GM18517 (cell line): ENCODE measurements around the gene FRMD6.
"Not testable (repeated sequence)": the region's sequence is repeated elsewhere in the genome, so short reads cannot be mapped to it uniquely, and the experiment has no call there.

Experiments used
- ATAC-seq: cut with Tn5 transposase; IDR thresholded peaks from one replicate; pipeline ENCODE4 v1.9.1; 2021; ENCODE audit warnings: mild to moderate bottlenecking, moderate library complexity; ENCODE audit not compliant: unreplicated experiment

Gene FRMD6

DNA sequence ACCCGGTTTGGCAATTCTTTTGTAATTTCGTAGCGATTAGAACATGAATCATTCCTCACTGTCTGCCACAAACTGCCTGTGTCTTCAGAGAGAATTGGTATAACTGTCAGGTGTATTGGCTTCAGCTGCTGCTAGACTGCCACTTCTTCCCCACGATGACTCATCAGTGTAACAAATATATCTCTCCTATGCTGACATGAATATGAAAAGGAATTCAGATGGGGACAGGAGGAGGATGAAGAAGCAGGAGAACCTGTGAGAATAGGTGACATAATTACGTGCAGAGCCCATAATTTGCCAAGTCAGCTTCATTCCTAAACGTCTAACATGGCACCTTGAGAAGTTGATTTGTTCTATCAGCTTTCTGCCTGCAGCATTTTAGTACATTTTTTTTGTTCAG is 64.9 kb downstream of the FRMD6 start:
- no peak for ATAC-seq

DNA sequence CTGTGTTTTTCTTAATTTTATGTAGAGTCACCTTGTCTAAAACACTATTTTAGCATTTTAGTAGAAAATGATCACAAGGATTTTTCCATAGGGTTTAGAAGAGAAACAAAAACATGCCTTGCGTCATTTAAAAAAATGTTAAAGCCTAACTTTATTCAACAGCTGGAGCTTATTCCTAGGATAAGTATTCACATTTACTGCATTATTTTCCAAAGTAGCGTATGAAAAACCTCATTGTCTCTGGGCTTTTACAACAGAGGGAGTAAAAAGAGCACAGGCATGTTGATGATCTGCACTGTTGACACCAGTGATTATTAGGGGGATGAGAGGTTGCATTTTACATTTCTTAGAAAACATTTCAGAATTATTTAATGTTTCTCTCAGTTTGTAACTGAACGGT is 66.1 kb downstream of the FRMD6 start:
- ATAC-seq = no peak

DNA sequence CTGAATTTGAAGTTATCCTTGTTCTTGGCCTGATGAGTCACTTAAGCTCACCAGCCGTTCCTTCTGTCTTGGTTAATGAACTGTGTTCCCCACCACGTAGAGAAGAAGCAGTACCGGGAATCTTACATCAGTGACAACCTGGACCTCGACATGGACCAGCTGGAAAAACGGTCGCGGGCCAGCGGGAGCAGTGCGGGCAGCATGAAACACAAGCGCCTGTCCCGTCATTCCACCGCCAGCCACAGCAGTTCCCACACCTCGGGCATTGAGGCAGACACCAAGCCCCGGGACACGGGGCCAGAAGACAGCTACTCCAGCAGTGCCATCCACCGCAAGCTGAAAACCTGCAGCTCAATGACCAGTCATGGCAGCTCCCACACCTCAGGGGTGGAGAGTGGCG is 68.2 kb downstream of the FRMD6 start:
- no peak for ATAC-seq

DNA sequence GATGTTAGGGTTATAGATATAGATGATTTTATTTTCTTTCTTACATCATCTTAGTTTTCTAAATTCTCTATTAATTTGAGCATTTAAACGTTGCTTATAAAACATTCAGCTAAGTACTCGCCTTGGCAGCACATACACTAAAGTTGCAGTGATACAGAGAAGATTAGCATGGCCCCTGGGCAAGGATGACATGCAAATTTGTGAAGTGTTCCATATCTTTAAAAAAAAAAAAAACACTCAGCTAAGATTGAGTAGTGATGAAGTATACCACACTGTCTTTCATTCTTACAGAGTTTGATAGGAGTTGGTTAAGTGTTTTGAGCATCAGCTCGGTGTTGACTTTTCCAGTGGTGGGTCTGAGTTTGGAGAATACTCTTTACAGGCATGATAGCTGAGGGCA is 72.3 kb downstream of the FRMD6 start:
- ATAC-seq = no peak

DNA sequence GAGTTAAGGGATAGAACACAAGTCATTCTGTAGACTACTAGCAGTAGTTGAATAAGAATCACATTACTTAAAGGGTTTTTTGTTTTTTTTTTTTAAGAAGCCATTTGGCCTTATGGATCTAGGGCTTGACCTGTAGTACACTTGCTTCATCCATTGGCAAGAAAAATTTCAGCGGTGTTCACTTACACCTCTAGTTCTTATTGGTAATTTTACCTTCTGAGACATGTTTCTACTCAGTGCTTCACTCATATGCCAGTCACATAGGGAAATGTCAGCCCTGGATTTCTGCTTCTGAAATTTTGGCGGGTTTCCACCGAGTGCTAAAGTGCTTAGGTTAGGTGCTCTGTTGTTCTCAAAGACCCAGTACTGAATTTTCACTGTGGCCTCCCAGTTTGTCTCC is 72.9 kb downstream of the FRMD6 start:
- ATAC-seq = no peak

DNA sequence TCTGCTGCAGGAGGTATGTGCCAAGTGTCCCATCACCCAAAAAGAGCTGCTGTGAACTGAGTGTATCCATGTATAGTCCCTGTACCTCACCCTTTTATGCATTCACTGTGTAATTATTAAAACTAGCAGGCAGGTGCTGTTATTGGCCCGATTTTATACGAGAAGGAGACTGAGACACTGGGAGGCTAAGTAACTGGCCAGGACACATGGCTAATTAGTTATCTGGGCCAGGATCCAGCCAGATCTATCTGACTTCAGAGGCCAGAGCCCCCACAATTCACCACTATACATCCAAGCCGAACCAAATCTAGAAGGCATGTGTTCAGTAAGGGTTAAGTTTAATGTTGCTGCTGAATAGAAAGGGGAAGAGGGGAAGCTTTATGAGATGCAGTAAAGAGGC is 73.4 kb downstream of the FRMD6 start:
- no peak for ATAC-seq

DNA sequence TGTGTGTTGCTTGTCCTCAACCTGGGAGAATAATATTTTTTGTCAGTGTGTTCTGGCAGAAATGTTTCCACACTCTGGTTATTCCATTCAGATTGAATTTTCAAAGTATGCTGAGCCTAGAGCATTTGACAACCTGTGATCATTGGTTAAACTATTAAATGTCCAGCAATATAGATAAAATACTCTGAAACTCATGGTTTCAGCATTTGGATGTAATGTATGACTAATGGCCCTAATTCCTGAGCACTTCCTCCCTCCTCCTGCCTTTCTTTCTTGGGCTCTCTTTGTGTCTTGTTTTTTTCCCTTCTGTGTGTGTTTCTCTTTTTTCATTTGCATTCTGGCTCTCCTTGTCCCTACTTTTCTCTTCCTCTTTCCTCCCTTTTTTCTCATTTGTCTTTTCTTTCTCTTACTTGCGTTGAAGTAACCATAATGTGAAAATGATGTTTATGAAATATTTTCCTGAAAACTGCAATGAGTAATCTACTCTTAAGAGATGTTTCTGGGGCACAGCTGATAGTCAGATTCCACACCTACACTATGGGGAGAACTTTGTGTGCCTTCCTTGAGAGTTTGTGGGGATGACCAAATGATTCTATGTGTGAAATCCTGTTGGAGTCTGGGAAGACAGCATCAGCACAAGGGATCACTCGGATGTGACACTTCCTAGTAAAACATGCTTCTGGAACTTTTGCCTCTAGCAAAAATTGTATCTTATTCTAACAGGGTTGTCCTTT is 74.6 kb downstream of the FRMD6 start:
- no peak for ATAC-seq

DNA sequence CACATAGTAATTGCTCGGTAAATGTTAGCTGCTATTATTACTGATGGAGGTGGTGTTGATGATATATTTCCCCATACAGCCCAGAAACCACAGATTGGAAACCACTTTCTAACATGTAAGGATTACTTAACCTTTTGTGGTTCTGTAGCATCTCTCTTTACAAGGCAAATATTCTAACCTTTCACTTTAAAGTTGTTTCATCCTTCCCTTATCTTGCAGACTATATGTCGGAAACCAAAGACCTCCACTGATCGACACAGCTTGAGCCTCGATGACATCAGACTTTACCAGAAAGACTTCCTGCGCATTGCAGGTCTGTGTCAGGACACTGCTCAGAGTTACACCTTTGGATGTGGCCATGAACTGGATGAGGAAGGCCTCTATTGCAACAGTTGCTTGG is 75.8 kb downstream of the FRMD6 start:
- ATAC-seq = no peak

DNA sequence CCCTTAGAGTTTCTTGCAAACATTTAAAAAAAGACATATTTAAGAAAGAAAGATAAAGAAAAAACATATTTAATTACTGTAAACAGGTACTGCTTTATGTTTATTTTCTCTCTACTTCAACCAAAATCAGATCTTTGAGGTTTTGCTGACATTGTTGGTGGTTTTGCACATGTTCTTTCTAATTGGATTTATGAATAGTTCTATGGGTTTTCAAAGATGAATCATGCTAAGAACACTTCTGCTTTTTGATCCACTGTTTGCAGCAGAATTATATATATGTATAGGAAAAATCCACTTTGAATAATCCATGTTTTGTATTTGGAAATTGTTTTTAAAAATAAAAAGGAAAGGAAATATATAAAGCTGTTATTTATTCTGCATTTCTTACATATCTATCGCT is 78.4 kb downstream of the FRMD6 start:
- ATAC-seq = no peak

DNA sequence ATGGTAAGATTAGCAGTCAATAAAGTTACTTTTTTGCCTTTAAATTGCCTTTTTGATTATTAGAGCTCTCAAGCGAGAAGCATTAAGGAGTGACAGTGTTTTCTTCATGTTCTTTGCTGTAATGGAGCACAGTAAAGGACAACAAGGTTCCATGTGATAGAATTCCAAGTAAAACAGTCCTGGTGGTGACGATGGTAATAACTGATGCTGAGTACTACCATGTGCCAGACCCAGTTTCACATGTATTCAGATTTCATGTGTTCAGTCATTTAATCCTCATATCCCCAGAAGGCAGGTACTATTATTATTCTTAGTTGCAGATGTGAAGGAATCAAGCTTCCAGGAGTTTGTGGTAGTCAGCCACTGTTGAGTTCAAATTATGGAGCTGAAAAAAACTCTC is 79.0 kb downstream of the FRMD6 start:
- ATAC-seq = no peak

DNA sequence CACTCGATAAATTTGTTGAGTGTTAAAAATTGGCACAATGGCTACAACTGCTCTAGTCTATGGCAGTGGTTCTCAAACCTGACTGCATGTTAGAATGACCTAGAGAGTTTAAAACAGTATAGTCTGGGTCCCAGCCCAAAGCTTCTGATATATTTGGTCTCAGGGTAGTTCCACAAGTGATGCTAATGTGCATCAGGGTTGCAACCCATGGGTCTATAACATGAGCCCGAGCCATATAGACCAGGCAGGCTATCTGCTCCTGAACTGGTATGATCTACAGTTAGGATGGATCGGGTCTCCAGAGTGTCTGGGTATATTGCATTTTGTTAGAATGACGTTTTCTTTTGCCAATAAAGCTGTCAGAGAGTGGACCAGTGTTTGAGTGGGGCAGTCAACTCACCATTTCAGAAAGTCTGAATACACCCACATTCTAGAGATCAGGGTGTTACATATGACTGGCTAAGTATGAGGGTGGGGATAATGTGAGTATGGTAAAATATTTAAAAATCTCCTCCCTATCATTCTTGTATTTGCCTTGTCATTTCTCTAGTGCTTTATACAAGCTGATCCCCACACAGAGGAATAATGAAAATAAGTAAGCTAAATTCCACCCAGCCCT is 80.9 kb downstream of the FRMD6 start:
- ATAC-seq = no peak

DNA sequence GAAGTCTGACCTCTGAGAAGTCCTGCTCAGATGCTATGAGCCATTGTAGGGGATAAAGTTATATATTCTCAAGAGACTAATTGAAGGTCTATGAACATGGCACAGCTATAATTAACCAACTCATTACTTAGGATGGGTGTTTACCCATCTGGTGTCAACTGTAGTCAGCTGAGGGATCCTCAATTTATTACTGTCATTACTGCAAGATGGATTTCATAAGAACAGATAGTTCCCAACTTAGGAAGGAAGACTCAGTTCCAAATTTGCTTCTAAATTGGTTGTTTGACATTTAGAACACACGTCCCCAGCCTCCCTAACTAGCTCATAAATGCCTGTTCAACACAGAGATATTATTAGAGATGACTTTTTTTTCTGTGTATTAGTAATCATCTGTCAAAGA is 81.4 kb downstream of the FRMD6 start:
- no peak for ATAC-seq

DNA sequence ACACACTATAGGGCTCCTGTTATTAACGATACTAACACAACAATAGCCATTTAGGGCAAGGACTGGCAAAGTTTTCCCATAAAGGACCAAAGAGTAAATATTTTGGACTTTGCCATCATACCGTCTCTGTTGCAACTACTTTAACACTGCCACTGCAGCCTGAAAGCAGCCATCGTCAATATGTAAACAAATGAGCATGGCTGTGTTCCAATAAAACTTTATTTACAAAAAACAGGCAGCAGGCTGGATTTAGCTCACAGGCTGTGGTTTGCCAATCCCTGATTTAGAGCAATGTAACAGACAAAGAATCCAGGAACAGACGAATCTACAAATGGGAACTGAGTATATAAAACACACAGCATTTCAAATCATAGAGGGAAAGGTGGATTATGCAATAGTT is 84.1 kb downstream of the FRMD6 start:
- ATAC-seq = no peak

DNA sequence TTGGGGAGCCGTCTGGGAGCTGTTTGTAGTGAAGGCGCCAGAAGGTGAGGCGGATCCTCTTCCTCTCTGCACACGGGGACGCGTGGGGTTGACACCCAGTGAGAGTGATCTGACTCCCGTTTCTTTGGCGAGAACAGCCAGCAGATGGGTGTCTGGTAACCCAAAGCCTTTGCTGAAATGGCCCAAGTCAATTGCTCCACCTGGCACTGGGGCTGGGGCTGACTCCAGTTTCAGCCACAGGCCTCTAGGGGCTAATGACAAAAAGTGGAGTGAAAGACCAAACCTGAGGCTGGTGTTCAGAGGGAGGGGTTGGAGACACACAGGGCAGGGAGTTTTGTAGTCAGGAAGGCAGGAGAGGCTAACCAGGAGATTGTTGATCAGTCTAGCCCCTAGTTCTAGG is 87.0 kb downstream of the FRMD6 start:
- ATAC-seq = no peak

DNA sequence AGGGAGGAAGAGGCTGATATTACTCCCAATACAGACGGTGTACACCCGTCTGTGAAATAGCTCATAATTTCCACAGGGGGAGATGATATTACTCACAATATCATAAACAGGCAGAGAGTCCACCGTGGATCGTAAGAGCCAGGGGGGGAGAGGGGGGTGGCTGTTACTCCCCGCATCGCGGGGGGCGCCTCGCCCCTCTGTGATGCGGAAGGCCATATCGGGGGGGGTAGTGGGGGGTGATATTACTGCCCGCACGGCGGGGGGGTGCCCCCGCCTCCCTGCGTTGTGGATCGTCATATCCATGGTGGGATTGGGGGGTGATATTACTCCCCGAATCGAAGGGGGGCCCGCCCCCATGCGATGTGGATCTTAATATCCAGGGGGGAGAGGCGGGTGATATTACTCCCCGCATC is 91.9 kb downstream of the FRMD6 start:
- no peak for ATAC-seq

DNA sequence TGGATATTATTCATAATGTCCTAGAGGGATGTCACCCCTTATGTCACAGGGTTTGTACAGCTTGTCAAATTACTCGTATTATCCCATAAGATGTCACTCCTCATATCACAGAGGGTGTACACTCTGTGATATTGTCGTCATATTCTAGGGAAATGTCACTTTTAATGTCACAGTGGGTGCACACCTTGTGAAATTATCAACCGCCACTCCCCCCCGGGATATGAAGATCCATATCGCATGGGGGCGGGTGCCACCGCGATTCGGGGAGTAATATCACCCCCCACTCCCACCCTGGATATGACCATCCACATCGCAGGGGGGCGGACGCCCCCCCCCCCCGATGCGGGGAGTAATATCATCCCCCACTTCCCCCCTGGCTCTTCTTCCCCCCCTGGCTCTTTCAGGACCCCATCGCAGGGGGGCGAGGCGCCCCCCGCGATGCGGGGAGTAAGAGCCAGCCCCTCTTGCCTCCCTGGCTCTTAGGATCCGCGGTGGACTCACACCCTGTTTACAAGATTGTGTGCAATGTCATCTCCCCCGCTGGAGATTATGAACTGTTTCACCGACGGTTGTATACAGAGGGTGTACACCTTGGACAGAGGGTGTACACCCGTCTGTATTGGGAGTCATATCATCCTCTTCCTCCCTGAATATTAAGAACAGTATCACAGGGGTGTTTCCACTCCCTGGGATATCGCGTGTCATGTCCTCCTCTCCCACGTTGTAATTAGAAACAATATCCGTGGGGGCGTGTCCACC is 92.8 kb downstream of the FRMD6 start:
- ATAC-seq = no peak

DNA sequence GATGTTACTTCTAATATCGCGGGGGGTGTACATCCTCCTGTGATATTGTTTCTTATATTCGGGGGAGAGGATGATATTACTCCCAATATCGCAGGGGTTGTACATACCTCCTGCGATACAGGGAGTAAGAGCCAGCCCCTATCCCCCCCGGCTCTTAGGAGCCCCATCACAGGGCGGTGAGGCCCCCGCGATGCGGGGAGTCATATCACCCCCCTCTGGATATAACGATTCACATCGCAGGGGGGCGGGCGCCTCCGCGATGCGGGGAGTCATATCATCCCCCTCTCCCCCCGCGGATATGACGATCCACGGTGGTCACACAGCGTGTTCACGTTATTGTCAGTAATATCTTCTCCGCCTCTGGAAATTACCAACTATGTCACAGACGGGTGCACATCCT is 95.1 kb downstream of the FRMD6 start:
- not testable (repeated sequence) for ATAC-seq

DNA sequence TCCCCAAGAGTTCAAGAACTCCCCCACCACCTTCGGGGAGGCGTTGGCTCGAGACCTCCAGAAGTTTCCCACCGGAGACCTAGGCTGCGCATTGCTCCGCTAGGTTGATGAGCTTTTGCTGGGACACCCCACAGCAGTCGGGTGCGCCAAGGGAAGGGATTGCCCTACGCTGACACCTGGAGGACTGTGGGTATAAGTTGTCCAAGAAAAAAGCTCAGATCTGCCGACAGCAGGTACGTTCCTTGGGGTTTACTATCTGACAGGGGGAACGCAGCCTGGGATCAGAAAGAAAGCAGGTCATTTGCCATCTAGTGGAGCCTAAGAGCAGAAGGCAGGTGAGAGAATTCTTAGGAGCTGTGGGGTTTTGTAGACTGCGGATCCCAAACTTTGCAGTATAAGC is 98.8 kb downstream of the FRMD6 start:
- ATAC-seq = no peak

DNA sequence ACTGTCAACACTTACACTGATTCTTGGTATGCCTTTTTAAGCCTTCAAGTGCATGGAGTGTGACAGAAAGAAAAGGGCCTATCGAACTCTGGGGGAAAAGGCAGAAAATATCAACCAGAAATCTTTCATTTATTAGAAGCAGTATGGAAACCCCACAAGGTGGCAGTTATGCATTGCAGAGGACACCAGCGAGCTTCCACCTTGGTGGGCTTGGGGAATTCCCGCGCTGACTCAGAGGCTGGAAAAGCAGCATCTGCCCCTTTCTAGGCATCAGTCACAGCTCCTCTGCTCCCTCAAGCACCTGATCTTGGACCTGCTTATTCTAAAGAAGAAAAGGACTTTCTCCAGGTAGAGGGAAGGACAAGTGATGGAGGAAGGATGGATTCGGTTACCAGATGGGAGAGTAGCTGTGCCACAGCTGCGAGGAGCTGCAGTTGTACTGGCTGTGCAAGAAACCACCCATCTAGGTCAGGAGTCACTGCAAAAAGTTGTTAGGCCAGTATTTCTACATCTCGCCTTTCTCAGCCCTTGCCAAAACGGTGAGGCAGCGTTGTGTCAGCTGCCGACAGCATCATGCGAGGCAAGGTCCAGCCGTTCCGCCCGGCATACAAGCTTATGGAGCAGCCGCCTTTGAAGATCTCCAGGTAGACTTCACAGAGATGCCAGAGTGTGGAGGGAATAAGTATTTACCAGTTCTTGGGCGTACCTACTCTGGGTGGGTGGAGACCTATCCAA is 100.1 kb downstream of the FRMD6 start:
- ATAC-seq = not testable (repeated sequence)

DNA sequence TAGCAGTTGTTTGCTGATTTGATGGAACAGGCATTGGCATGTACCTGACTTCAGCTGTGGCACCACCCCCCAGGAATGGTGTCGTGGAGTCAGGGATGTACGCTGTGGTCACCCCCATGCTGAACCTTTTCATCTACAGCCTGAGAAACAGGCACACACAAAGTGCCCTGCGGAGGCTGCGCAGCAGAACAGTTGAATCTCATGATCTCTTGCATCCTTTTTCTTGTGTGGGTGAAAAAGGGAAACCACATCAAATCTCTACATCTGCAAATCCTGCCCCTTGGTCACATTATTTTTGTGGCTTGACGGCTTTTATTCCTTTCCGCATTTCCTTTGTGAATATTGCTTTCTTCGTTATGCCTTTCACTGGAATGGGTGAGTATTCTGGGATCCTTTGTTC is 106.0 kb downstream of the FRMD6 start:
- not testable (repeated sequence) for ATAC-seq

DNA sequence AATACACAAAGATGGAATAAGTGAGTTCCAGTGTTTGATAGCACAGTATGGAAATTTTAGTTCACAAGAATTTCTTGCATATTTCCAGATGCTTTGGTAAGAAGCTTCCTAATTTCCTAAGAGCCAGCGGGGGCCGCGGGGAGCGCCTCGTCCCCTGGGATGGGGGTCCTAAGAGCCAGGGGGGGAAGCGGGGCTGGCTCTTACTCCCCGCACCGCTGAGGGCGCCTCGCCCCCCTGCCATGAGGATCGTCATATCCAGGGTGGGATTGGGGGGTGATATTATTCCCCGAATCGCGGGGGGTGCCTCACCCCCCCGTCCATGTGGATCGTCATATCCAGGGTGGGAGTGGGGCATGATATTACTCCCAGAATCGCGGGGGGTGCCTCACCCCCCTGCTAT is 108.2 kb downstream of the FRMD6 start:
- ATAC-seq = no peak
